NCI-H2029 (cell line): Measurements from ENCODE around the gene KLC1.

Source experiments
- DNase-seq: peaks from one replicate; lab custom pipeline; 2025; lab: John Stamatoyannopoulos, UW

Gene KLC1

DNA sequence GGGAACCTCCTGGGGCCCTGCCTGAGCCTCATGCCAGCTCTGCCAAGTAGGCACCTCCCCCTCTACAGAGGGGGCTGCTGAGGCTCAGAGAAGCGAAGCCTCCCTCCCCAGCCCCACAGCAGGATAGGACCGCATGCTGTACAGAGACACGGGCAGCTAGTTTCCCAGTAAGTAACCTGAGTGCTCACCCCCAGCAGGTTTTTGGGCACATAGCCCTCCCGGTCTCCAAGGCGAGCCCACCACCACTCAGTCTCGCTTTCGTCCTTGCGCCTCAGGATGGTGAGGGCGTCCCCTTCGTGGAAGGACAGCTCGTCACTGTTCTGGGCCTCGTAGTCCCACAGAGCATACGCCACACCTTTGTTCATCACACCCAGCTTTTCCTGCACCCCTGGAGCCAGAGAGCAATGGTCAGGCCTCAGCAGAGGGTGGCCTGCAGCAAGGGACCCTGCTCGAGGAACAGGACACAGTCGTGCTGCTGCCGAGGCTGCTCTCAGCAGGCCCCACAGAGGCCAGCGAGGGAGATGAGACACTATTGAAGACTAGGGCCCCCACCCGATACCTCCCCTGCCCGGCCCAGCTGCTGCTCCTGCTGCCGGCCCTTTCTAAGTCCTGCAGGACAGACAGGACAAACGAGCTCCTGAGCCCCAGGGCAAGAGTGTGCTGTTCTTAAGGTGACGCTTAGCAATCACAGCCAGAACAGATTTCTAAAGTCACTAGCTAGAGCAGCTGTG lies 107.0 kb downstream of the KLC1 start:
- DNase-seq: no peak

GRCh38 chr14:103736546-103737431 lies 107.8 kb downstream of the KLC1 start:
- no peak for DNase-seq

DNA sequence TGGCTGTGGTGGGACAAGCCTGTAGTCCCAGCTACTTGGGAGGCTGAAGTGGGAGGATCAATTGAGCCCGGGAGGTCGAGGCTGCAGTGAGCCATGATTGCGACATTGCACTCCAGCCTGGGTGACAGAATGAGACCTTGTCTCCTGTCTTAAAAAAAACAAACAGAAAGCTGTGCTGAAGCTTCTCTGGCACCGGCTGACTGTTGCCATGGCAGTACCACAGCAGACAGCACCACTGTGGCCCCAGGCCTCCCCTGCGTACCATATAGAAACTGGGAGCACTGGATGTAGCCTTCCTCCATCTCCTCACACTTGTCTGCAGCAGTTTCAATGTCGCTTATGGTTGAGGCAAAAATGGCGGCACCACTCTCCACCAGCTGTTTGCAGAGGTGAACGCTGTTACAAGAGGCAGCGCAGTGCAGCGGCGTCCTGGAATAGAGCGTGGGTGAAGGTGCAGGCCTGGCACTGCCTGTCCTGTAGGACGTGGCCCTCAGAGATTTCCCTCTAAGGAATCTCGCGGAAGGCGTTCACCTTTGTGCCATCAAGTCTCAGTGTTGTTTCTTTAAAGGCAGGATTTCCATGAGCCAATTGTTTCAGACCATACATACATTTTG lies 108.5 kb downstream of the KLC1 start:
- no peak for DNase-seq

DNA sequence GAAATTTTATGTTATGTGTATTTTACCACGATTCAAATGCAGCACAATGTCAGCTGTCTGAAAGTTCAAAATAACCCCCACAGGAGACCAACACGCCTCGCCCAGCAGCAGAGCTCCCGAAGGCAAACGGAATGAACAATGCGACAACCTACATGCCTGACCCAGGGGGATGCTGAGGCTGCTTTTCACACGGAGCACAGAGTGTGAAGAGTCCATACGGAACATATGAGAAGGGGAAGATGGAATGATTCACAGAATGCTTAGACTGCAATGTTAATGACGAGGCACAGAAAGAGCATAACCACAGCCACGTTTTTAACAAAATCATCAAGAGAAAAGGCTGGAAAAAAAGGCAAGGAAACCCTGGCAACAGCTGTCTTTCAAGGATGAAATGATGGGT lies 109.2 kb downstream of the KLC1 start:
- DNase-seq: no peak

- DNase-seq: no peak
Measured at GRCh38 chr14:103738701-103739451, 109.9 kb downstream of the KLC1 start.

GRCh38 chr14:103739466-103739792 lies 110.4 kb downstream of the KLC1 start:
- no peak for DNase-seq

GRCh38 chr14:103739793-103740501 lies 110.9 kb downstream of the KLC1 start:
- DNase-seq: no peak

DNA sequence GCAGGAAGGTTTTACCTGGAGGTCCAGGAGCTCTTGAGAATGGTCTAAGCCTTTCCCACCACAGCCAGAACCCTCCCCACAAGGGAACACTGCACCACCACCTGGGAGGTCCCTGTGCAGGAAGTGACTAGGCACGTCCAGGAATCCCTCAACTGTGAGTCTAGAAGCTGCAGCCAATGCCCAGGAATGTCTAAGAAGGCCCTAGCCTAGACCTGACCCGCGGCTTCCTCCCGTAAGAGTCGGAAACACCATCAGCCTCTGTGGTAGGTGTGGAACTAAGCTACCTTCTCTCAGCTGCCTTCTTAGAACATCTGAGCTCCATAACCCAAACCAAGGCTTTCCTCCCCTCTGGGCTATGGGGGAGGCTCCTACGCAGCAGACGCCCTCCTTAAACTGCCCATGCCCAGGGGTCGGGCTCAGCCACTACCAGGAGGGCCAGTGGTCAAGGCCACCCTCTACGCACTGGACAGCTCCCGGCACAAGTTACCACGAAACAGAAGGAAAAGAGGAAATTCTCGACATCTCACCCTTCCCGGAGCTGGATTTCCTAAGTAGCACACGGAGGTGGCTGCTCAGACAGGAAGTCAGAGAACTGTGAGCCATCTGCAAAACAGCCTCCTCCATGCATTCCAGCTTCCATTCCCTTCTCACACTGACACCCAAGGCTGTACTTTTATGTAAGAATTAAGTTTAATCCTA lies 112.1 kb downstream of the KLC1 start:
- DNase-seq: no peak

DNA sequence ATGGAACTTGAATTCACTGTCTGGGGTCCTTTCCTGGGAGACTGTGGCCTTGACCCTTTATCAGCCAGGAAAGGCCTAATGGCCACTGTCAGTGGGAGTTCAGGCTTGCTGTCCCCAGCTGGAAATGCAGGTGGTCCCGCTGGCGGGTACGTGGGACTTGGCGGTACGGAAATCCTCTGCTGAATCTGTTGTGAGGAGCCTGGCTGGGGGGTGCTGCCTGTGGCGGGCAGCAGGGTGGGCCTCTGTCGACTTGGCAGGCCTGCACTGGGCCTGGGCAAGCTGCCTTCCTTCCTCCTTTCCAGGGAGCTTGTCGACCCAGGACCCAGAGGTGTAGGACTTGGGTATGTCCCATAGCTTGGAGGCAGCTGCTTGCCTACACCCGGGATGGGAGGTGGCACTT lies 112.9 kb downstream of the KLC1 start:
- DNase-seq: no peak

DNA sequence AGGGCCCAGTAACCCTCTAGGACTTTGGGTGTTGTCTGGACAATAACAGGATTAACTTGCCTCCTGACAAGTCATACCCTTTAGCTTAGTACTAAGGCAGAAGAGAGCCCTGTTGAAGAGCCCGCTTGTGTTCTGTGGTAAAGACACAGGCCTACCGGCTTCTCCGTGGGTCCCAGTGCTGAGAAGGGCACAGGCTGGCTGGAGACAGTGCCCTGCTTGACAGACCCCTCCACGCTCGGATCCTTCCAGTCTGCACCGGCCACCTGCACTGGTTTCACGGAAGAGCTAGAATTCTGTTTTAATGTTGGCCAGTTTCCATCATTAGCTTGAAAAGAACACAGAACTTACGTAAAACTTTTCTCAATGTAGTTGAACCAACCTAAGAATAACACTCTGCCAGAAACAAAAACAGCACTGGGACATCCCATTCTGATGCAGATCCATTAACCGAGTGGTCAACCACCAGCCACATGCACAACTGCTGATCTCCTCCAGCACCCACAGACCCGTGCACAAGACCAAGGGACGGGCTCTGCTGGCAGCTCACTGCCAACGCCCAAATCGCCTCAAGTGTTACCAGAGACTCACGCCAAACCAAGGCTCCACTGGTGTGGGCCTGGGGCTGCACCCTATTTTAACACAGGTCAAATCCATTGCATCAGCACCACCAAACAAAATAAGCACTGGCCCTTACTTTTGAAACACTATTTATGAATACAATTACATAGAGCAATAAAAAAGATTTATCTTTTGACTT lies 113.7 kb downstream of the KLC1 start:
- no peak for DNase-seq

DNA sequence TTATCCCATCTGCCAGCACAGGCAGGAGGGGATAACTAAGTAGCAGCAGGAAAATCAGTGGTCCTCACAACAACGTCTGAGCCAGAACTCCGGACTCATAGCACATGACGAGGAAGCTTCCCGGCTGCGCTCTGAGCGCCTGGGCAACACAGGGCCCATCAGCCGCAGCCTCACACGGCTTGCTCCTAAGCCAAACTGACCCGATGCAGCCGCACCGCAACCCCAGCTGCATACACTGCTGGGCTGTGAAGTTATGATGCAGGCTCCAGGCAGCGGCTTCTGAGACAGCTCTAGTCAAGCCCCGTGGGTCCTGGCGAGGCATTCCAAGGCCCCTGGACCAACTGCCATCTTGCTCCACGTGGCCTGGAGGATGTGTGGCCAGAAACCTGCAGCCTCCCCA lies 114.7 kb downstream of the KLC1 start:
- no peak for DNase-seq

DNA sequence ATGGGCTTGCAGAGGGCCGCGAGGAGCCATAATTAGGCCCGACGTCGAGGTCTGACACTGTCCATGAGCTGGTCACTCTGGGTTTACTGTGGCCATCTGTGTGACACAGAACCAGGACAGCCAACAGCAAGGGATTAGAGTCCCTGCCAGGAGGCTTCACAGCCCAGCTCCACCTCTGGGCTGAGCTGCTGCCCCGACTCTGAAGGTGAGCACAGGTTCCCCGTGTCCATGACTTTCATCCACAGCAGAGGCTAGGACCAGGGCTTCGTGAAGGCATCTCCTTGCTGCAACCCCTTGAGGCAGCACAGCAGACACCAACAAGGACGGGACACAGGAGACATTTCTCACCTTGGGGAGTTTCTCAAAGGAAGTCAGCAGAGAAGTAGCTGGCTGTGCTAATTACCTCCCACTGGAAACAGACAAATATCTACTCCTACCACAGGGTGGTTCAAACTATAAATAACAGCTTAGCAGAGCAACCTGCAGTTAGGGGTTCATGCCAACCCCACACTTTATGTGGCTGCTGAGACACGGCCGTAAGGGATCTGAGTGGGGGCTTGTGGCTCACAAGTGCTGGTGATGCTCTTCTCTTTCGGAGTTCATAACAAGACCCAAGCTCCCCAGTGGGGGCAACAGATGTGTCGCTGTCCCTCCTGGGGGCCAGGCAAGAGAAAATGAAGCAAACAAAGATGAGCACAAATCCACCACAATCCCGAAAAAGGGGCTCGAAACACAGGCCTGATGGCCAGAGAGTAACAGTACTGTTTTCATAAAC lies 115.8 kb downstream of the KLC1 start:
- no peak for DNase-seq

DNA sequence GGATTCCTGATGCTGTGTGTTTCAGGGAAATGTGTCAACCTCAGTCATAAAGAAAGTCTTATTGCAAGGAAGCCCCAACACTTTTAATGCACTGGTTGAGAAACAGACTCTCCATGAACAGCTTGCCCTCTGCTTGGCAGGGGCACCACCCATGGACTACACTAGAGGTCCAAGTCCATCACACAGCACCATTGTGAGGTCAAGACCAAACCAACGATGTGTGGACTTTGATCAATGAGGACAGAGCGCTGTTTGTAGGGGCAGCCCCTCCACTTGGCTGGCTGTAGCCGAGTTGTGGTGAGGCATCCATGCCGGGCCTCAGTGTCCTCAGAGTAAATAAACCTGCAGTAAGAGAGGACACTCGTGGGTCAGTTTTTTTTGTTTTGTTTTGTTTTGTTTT lies 116.4 kb downstream of the KLC1 start:
- no peak for DNase-seq

- no peak for DNase-seq
Measured at GRCh38 chr14:103746701-103747100, 117.7 kb downstream of the KLC1 start.

DNA sequence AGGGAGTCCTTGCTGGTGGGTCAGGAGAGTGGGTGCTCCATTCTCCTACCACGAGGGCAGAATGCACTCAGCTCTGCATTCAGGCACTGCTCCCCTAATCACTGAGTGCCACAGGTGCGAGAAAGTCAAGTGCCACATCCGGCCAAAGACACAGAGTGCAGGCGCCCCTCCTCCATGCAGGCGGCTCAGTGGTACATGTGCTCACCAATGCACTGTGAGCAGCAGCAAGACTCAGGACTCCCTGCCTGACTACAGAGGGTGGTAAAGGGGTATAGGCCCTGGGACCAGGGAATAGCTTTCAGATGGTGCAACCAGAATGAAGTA lies 119.5 kb downstream of the KLC1 start:
- no peak for DNase-seq

DNA sequence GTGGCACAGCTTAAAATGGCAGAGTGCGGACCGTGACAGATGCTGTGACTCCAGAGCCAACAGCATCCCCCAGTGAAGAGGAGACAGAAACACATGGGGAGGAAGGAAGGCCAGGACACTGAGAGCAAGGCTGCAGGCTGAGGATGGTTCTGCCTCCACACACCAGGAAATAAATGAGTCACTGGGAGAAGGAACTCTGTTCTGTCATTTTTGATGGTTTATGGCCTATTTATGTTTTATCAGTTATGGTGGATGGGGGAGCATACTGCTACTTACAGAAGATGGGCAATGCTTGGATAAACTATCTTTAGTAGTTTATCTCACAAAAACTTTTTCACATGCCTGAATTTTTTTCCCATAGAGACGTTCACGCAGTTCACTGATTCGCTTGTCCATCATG lies 120.4 kb downstream of the KLC1 start:
- DNase-seq: no peak

DNA sequence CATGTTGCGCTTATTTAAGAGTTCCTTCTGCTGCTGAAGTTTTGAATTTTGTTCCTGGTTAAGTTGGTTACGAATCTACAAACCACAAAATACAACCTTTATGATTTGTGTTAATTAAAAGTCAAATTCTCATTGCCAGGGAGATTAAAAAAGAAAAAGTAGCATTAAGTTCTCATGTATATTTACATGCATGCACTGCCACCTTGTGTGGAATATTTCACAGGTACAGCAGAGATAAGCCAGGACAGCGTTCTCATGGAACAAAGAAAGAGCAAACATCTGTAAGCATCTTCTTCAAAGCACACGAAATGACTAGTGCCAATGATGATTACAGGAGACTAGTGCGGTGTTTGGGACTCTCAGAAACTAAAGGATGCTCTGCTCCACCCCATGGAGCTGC lies 120.8 kb downstream of the KLC1 start:
- DNase-seq: no peak
